ENCODE measurements around the gene GOLPH3.

GOLPH3 gene

GRCh38 chr5:32143617-32144377 lies 30.3 kb downstream of the GOLPH3 start:
- peaks cover 26% of the 10 kb centered on the region for H3K36me3 Mint-ChIP-seq (ENCODE audit: insufficient read depth)

GRCh38 chr5:32138839-32139493 lies 35.2 kb downstream of the GOLPH3 start:
- Mint-ChIP-seq H3K9me3 (no peaks in the 10 kb centered on the region), H3K27ac (peak overlapping the region; percentile 4 to 83), H3K4me3 (no peak overlapping the region), H3K36me3 (ENCODE audit: insufficient read depth) (peaks cover 54% of the 10 kb centered on the region), H3K27me3 (no peaks in the 10 kb centered on the region), H3K4me1 (ENCODE audit: low read depth in 2 of 2) (peaks cover 17 to 23% of the 10 kb centered on the region in 2 donors)
- ATAC-seq (replicated peaks): peak; percentile 41
- DNase-seq: no peak

More at GRCh38 chr5:32143617-32144377, 30.3 kb downstream of the GOLPH3 start:
- ATAC-seq (replicated peaks) (no peak), DNase-seq (no peak)
- Mint-ChIP-seq H3K9me3 (no peaks in the 10 kb centered on the region), H3K4me3 (no peak overlapping the region), H3K27me3 (no peaks in the 10 kb centered on the region), H3K4me1 (ENCODE audit: low read depth in 2 of 2) (peaks cover 30 to 62% of the 10 kb centered on the region in 2 donors), H3K27ac (peak overlapping the region; percentile 63 to 79)

GRCh38 chr5:32136342-32136741 lies 37.8 kb downstream of the GOLPH3 start:
- H3K4me1 Mint-ChIP-seq (ENCODE audit: low read depth in 2 of 2): peaks cover 22 to 27% of the 10 kb centered on the region in 2 donors
- no peak for ATAC-seq (replicated peaks)
- H3K27me3 Mint-ChIP-seq: no peaks in the 10 kb centered on the region
- no peaks in the 10 kb centered on the region for H3K9me3 Mint-ChIP-seq
- no peak overlapping the region for H3K27ac Mint-ChIP-seq
- H3K36me3 Mint-ChIP-seq (ENCODE audit: insufficient read depth): peaks cover 51% of the 10 kb centered on the region
- no peak overlapping the region for H3K4me3 Mint-ChIP-seq
- no peak for DNase-seq

- H3K9me3 Mint-ChIP-seq: no peaks in the 10 kb centered on the region
- ATAC-seq (replicated peaks) (no peak), DNase-seq (no peak)
- peaks cover 28 to 31% of the 10 kb centered on the region in 2 donors for H3K4me1 Mint-ChIP-seq (ENCODE audit: low read depth in 2 of 2)
- H3K36me3 Mint-ChIP-seq (ENCODE audit: insufficient read depth): peaks cover 46% of the 10 kb centered on the region
- H3K27ac Mint-ChIP-seq: peak overlapping the region in 1 of 2 donors; percentile 87
- peak overlapping the region in 1 of 2 donors; percentile 53 for H3K4me3 Mint-ChIP-seq
- no peaks in the 10 kb centered on the region for H3K27me3 Mint-ChIP-seq
Observed at GRCh38 chr5:32135086-32135485, 39.0 kb downstream of the GOLPH3 start.

- H3K4me1 Mint-ChIP-seq (ENCODE audit: low read depth in 2 of 2): peaks cover 31 to 36% of the 10 kb centered on the region in 2 donors
Observed at GRCh38 chr5:32132757-32133156, 41.4 kb downstream of the GOLPH3 start.

GRCh38 chr5:32131604-32132003 lies 42.5 kb downstream of the GOLPH3 start:
- Mint-ChIP-seq H3K27me3 (no peaks in the 10 kb centered on the region), H3K36me3 (ENCODE audit: insufficient read depth) (peaks cover 48% of the 10 kb centered on the region), H3K9me3 (no peaks in the 10 kb centered on the region), H3K4me3 (no peak overlapping the region), H3K4me1 (ENCODE audit: low read depth in 2 of 2) (peaks cover 33 to 42% of the 10 kb centered on the region in 2 donors), H3K27ac (no peak overlapping the region)
- ATAC-seq (replicated peaks) (no peak), DNase-seq (no peak)

More at GRCh38 chr5:32132757-32133156, 41.4 kb downstream of the GOLPH3 start:
- Mint-ChIP-seq H3K4me3 (no peak overlapping the region), H3K9me3 (no peaks in the 10 kb centered on the region), H3K27ac (peak overlapping the region in 1 of 2 donors; percentile 63), H3K36me3 (ENCODE audit: insufficient read depth) (peaks cover 48% of the 10 kb centered on the region), H3K27me3 (no peaks in the 10 kb centered on the region)
- no peak for ATAC-seq (replicated peaks)
- no peak for DNase-seq

GRCh38 chr5:32130865-32131264 lies 43.3 kb downstream of the GOLPH3 start:
- H3K9me3 Mint-ChIP-seq: no peaks in the 10 kb centered on the region
- H3K27ac Mint-ChIP-seq: peak overlapping the region in 1 of 2 donors; percentile 93
- H3K27me3 Mint-ChIP-seq: no peaks in the 10 kb centered on the region
- ATAC-seq (replicated peaks) (no peak), DNase-seq (no peak)
- H3K4me1 Mint-ChIP-seq (ENCODE audit: low read depth in 2 of 2): peaks cover 33 to 49% of the 10 kb centered on the region in 2 donors
- no peak overlapping the region for H3K4me3 Mint-ChIP-seq
- H3K36me3 Mint-ChIP-seq (ENCODE audit: insufficient read depth): peaks cover 47% of the 10 kb centered on the region

GRCh38 chr5:32129074-32129598 lies 45.0 kb downstream of the GOLPH3 start:
- Mint-ChIP-seq H3K4me1 (ENCODE audit: low read depth in 2 of 2) (peaks cover 28 to 58% of the 10 kb centered on the region in 2 donors), H3K36me3 (ENCODE audit: insufficient read depth) (peaks cover 36% of the 10 kb centered on the region), H3K9me3 (no peaks in the 10 kb centered on the region), H3K4me3 (peak overlapping the region; percentile 22 to 69), H3K27ac (peak overlapping the region; percentile 79 to 93), H3K27me3 (no peaks in the 10 kb centered on the region)
- DNase-seq (no peak), ATAC-seq (replicated peaks) (peak; percentile 42)

- no peaks in the 10 kb centered on the region for H3K27me3 Mint-ChIP-seq
- DNase-seq (no peak), ATAC-seq (replicated peaks) (no peak)
- H3K36me3 Mint-ChIP-seq (ENCODE audit: insufficient read depth): peaks cover 34% of the 10 kb centered on the region
- peak overlapping the region in 1 of 2 donors; percentile 23 for H3K4me3 Mint-ChIP-seq
- peaks cover 24 to 68% of the 10 kb centered on the region in 2 donors for H3K4me1 Mint-ChIP-seq (ENCODE audit: low read depth in 2 of 2)
- no peaks in the 10 kb centered on the region for H3K9me3 Mint-ChIP-seq
- H3K27ac Mint-ChIP-seq: peak overlapping the region; percentile 79 to 93
Observed at GRCh38 chr5:32127711-32128110, 46.4 kb downstream of the GOLPH3 start.

- H3K27ac Mint-ChIP-seq: peak overlapping the region in 1 of 2 donors; percentile 83
Observed at GRCh38 chr5:32126691-32127090, 47.4 kb downstream of the GOLPH3 start.

GRCh38 chr5:32123889-32124676 lies 50.0 kb downstream of the GOLPH3 start:
- no peak for DNase-seq
- Mint-ChIP-seq H3K4me3 (no peak overlapping the region), H3K27ac (peak overlapping the region; percentile 41 to 47), H3K27me3 (no peaks in the 10 kb centered on the region), H3K4me1 (ENCODE audit: low read depth in 2 of 2) (peaks cover 19 to 60% of the 10 kb centered on the region in 2 donors), H3K9me3 (no peaks in the 10 kb centered on the region), H3K36me3 (ENCODE audit: insufficient read depth) (peaks cover 42% of the 10 kb centered on the region)
- no peak for ATAC-seq (replicated peaks)

More at GRCh38 chr5:32126691-32127090, 47.4 kb downstream of the GOLPH3 start:
- Mint-ChIP-seq H3K4me3 (no peak overlapping the region), H3K36me3 (ENCODE audit: insufficient read depth) (peaks cover 37% of the 10 kb centered on the region), H3K4me1 (ENCODE audit: low read depth in 2 of 2) (peaks cover 24 to 72% of the 10 kb centered on the region in 2 donors), H3K9me3 (no peaks in the 10 kb centered on the region), H3K27me3 (no peaks in the 10 kb centered on the region)
- ATAC-seq (replicated peaks) (no peak), DNase-seq (no peak)

GRCh38 chr5:32123058-32123805 lies 50.9 kb downstream of the GOLPH3 start:
- Mint-ChIP-seq H3K9me3 (no peaks in the 10 kb centered on the region), H3K4me3 (no peak overlapping the region), H3K27ac (peak overlapping the region; percentile 41 to 47), H3K36me3 (ENCODE audit: insufficient read depth) (peaks cover 40% of the 10 kb centered on the region), H3K27me3 (no peaks in the 10 kb centered on the region), H3K4me1 (ENCODE audit: low read depth in 2 of 2) (peaks cover 16 to 52% of the 10 kb centered on the region in 2 donors)
- ATAC-seq (replicated peaks) (no peak), DNase-seq (no peak)
